ENCODE data around the gene NEK6.

DNA sequence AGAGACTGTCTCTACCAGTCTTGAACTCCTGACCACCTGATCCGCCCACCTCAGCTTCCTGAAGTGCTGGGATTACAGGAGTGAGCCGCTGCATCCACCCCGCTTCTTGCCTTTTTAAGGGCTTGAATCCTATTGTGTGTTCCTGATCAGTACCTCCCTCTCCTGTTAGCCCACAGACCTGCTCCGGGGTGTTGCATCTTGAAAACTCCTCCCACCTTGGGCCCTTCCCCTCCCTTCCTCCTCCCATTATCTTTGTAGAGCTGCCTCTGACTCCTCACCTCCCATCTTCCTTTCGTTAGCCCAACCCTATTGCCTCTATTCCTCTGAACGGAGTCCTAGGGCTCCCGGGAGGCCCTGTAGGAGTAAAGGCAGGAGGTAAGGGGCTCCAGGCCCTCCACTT is 48.5 kb upstream of the NEK6 start:
- TF ChIP-seq, protein P1, sequence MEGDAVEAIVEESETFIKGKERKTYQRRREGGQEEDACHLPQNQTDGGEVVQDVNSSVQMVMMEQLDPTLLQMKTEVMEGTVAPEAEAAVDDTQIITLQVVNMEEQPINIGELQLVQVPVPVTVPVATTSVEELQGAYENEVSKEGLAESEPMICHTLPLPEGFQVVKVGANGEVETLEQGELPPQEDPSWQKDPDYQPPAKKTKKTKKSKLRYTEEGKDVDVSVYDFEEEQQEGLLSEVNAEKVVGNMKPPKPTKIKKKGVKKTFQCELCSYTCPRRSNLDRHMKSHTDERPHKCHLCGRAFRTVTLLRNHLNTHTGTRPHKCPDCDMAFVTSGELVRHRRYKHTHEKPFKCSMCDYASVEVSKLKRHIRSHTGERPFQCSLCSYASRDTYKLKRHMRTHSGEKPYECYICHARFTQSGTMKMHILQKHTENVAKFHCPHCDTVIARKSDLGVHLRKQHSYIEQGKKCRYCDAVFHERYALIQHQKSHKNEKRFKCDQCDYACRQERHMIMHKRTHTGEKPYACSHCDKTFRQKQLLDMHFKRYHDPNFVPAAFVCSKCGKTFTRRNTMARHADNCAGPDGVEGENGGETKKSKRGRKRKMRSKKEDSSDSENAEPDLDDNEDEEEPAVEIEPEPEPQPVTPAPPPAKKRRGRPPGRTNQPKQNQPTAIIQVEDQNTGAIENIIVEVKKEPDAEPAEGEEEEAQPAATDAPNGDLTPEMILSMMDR (conservative IDR thresholded peaks at IDR 0.05; ENCODE audit: low read length): no peak
- TF ChIP-seq EZH2phosphoT487 (IDR thresholded peaks at IDR 0.05; ENCODE audit: borderline replicate concordance, low read depth, low read length): no peak
